RWPE1 (cell line): ENCODE results near the gene KRT32.

Experiments
- CTCF ChIA-PET: fragments of 350-600 bp; sonication (Branson Sonifier 250); formaldehyde crosslinking; extraction: SDS; loops from one replicate; lab custom pipeline; 2021; lab: Yijun Ruan, JAX
- POLR2A ChIA-PET: fragments of 400-600 bp; formaldehyde crosslinking; extraction: SDS; loops from one replicate; lab custom pipeline; 2020; ENCODE audit warnings: antibody characterized with exemption; ENCODE audit not compliant: low non-redundant PET; lab: Yijun Ruan, JAX
- DNase-seq: peaks from one replicate; pipeline ENCODE4 v3.0.0; 2012; ENCODE audit warnings: low spot score
- H3K27ac ChIP-seq: fragments of 450-650 bp; 2 replicates; pipeline ENCODE4 v1.5.1; 2017
- TF ChIP-seq, protein P1 (sequence below): fragments of 450-650 bp; conservative IDR thresholded peaks from 2 replicates; pipeline ENCODE4 v1.5.1; 2017; ENCODE audit warnings: low read depth, mild to moderate bottlenecking

Gene KRT32

DNA sequence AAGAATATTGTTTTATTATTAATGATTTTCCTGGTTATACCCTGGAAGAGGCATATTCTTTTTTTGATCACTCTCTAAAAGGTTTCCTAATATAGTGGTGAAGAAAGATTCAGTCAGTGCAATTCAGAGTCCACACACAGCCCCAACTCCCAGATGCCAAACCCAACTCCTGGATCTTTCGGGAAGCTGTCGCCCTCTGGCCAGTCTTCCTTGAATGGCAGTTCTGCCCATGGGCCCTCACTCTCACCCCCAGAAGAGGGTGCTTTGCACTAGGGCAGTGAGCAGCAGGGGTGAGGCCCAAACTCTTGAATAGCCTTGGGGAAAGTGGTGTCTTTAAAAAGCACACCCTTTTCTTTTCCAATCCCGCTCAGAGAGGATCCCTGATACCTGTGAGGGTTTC lies 11.0 kb downstream of the KRT32 start:
- DNase-seq: no peak
- ChIA-PET CTCF (no interaction called here), POLR2A (no interaction called here)
- TF ChIP-seq, protein P1, sequence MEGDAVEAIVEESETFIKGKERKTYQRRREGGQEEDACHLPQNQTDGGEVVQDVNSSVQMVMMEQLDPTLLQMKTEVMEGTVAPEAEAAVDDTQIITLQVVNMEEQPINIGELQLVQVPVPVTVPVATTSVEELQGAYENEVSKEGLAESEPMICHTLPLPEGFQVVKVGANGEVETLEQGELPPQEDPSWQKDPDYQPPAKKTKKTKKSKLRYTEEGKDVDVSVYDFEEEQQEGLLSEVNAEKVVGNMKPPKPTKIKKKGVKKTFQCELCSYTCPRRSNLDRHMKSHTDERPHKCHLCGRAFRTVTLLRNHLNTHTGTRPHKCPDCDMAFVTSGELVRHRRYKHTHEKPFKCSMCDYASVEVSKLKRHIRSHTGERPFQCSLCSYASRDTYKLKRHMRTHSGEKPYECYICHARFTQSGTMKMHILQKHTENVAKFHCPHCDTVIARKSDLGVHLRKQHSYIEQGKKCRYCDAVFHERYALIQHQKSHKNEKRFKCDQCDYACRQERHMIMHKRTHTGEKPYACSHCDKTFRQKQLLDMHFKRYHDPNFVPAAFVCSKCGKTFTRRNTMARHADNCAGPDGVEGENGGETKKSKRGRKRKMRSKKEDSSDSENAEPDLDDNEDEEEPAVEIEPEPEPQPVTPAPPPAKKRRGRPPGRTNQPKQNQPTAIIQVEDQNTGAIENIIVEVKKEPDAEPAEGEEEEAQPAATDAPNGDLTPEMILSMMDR: no peak
- H3K27ac ChIP-seq: no peak overlapping the region

DNA sequence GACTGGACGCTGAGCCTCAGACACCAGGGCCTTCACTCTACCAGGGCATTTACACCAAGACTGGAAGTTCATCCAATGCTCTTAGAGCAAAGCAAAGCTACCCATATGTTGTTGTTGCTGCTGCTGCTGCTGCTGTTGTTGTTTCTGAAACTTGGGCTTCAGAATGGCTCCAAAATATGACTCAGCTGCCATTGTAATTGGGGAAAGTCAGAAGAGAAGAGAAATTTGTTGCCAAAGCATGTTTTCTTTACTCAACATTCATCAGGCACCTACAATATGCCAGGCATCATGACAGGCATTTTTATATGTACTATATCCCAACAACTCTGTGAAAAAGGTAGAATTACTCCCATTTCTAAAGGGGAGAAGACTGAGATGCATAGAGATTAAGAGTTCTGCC lies 11.9 kb downstream of the KRT32 start:
- ChIA-PET CTCF (interaction anchor here (0.5 kb wide), 1 partner anchor 655 kb away, joined by 3 read pairs; no protein-coding TSS in a partner anchor), POLR2A (no interaction called here)
- no peak overlapping the region for H3K27ac ChIP-seq
- TF ChIP-seq, protein P1: no peak
- DNase-seq: no peak

GRCh38 chr17:41453066-41453465 lies 14.1 kb downstream of the KRT32 start:
- ChIA-PET POLR2A (no interaction called here), CTCF (interaction anchor here (0.6 to 0.8 kb wide), 3 partner anchors 12 to 167 kb away, joined by 3 to 4 read pairs (median 3); partner anchors contain the start of gene KRT38)
- TF ChIP-seq, protein P1: no peak
- no peak for DNase-seq
- H3K27ac ChIP-seq: no peak overlapping the region

DNA sequence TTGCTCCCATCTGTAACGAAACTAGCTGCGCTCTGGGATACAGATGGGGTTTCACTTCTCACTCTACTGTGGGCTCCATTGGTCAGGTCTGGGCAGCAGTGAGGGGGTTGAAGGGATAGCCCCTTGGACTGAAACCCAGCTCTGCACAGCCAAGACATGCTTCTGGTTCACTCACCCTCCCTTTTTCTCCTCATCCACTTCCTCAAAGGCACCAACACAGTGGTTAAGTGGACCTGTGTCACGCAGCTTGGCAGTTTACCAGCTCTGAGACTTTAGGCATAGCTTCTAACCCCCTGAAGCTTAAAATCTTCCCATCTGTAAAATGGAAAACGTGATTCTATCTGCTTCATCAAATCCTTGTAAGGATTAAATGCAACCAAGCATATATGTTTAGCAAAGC lies 14.9 kb downstream of the KRT32 start:
- ChIA-PET CTCF (interaction anchor here (0.8 kb wide), 1 partner anchor 11 kb away, joined by 3 read pairs; the partner anchor contains the start of gene KRT38), POLR2A (no interaction called here)
- TF ChIP-seq, protein P1: no peak
- no peak overlapping the region for H3K27ac ChIP-seq
- DNase-seq: no peak

- POLR2A ChIA-PET: no interaction called here
- H3K27ac ChIP-seq: no peak overlapping the region
- CTCF ChIA-PET: interaction anchor here (0.7 kb wide), 1 partner anchor 10 kb away, joined by 3 read pairs; no protein-coding TSS in a partner anchor
- TF ChIP-seq, protein P1: no peak
- no peak for DNase-seq
Measured at GRCh38 chr17:41451154-41451728, 15.9 kb downstream of the KRT32 start.

GRCh38 chr17:41449008-41449407 lies 18.2 kb downstream of the KRT32 start:
- no peak overlapping the region for H3K27ac ChIP-seq
- POLR2A ChIA-PET: no interaction called here
- DNase-seq: no peak
- TF ChIP-seq, protein P1: no peak
- CTCF ChIA-PET: no interaction called here
